Measurements from ENCODE around the gene SMS. TPM values are rescaled to one million over a fixed set of nuclear protein-coding genes. Genes with fewer than 3 reads are reported as not detected.

Gene SMS
- total RNA-seq, 1 experiment from 2014 or later, result 172 TPM

DNA sequence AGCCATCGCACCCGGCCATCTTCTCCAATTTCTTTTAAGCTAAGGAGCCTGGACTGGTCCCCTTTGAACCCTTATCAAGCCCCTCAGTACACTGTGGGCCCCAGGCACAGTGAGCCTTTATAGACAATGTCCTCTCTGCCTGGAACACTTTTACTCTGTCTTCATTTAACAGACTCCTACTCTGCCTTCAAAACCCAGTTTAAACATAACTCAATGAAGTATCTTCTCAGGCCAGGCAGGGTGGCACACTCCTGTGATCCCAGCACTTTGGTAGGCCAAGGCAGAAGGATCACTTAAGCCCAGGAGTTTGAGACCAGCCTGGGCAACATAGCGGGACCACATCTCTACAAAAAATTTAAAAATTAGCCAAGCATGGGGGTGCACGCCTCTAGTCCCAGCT is 27.5 kb upstream of the SMS start:
- no peak for ATAC-seq
- Histone ChIP-seq H3K9me3 (ENCODE audit: control insufficient read depth, insufficient read depth, low read depth, low read length) (no peaks in the 10 kb centered on the region), H3K36me3 (ENCODE audit: control insufficient read depth, insufficient read depth, low read length) (no peaks in the 10 kb centered on the region), H3K4me1 (ENCODE audit: control insufficient read depth, insufficient read depth, low read length) (no peaks in the 10 kb centered on the region), H3K27me3 (ENCODE audit: control insufficient read depth, insufficient read depth, low read length) (no peaks in the 10 kb centered on the region), H3K27ac (ENCODE audit: low read length) (no peak overlapping the region), H3K4me3 (ENCODE audit: low read depth in 2 of 2, low read length in 2 of 2) (no peak overlapping the region)
- ChIA-PET POLR2A (no interaction called here), CTCF (no interaction called here)
- no peak for DNase-seq (ENCODE audit: low read depth, low spot score)
- BruUV-seq (replicated peaks), result no TSS peak
- no peak for TF ChIP-seq POLR2AphosphoS5 (IDR thresholded peaks at IDR 0.05; ENCODE audit: low read depth, low read length)
- TF ChIP-seq REST (IDR thresholded peaks at IDR 0.05; ENCODE audit: insufficient read depth in 1 of 2, low read depth in 2 of 2, low read length in 1 of 2), result no peak
- TF ChIP-seq, protein P1, sequence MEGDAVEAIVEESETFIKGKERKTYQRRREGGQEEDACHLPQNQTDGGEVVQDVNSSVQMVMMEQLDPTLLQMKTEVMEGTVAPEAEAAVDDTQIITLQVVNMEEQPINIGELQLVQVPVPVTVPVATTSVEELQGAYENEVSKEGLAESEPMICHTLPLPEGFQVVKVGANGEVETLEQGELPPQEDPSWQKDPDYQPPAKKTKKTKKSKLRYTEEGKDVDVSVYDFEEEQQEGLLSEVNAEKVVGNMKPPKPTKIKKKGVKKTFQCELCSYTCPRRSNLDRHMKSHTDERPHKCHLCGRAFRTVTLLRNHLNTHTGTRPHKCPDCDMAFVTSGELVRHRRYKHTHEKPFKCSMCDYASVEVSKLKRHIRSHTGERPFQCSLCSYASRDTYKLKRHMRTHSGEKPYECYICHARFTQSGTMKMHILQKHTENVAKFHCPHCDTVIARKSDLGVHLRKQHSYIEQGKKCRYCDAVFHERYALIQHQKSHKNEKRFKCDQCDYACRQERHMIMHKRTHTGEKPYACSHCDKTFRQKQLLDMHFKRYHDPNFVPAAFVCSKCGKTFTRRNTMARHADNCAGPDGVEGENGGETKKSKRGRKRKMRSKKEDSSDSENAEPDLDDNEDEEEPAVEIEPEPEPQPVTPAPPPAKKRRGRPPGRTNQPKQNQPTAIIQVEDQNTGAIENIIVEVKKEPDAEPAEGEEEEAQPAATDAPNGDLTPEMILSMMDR (IDR thresholded peaks at IDR 0.05), result no peak
- no peak for TF ChIP-seq SIN3A (IDR thresholded peaks at IDR 0.05; ENCODE audit: borderline replicate concordance, insufficient read depth, low read depth, low read length)
- TF ChIP-seq TCF7L2 (IDR thresholded peaks at IDR 0.05; ENCODE audit: low read depth, low read length), result no peak
- intact Hi-C loops (cut with micrococcal nuclease; ENCODE audit: unreplicated experiment) (no loop called here), in situ Hi-C loops (cut with HindIII; ENCODE audit: low pct_unique_long_range_greater_than_20kb, low sequenced_read_pairs) (no loop called here)

DNA sequence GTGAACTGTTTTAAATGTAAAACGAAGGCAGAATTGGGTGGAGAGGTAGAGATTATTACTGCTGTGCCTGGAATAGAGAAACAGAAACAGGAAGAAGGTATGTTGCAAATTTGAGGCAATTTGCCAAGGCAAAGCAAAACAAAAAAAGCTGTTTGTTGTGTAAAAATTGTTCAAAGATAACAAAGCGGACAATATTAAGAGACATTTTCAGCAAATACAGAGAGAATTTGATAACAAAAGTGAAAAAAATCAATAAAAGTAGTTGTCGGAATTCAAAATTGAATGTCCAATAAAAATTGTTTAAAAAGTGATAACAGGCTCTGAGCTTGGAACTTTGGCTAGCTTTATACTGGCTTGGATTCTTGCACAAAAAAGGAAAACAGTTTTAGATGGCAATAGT is 14.4 kb upstream of the SMS start:
- H3K9me3 ChIP-seq (ENCODE audit: control insufficient read depth, insufficient read depth, low read depth, low read length), result no peaks in the 10 kb centered on the region; the same call in 1 of the 2 replicates
- DNase-seq (ENCODE audit: low read depth, low spot score), result no peak
- CTCF ChIA-PET, result interaction anchor here (0.6 kb wide), 1 partner anchor 1161 kb away, joined by 3 read pairs; no protein-coding TSS in a partner anchor
- H3K4me1 ChIP-seq (ENCODE audit: control insufficient read depth, insufficient read depth, low read length), result peaks cover 2% of the 10 kb centered on the region; the same call in 1 of the 2 replicates
- peak overlapping the region; percentile 9 to 26; a peak in 2 of 4 replicates for H3K4me3 ChIP-seq (ENCODE audit: low read depth in 2 of 2, low read length in 2 of 2)
- no peak for TF ChIP-seq REST (IDR thresholded peaks at IDR 0.05; ENCODE audit: insufficient read depth in 1 of 2, low read depth in 2 of 2, low read length in 1 of 2)
- no peak for TF ChIP-seq POLR2AphosphoS5 (IDR thresholded peaks at IDR 0.05; ENCODE audit: low read depth, low read length)
- TF ChIP-seq, protein P1 (IDR thresholded peaks at IDR 0.05), result no peak
- no peak for TF ChIP-seq SIN3A (IDR thresholded peaks at IDR 0.05; ENCODE audit: borderline replicate concordance, insufficient read depth, low read depth, low read length)
- TF ChIP-seq TCF7L2 (IDR thresholded peaks at IDR 0.05; ENCODE audit: low read depth, low read length), result no peak
- no peaks in the 10 kb centered on the region for H3K36me3 ChIP-seq (ENCODE audit: control insufficient read depth, insufficient read depth, low read length)
- ATAC-seq, result no peak
- in situ Hi-C loops (cut with HindIII; ENCODE audit: low pct_unique_long_range_greater_than_20kb, low sequenced_read_pairs) (no loop called here), intact Hi-C loops (cut with micrococcal nuclease; ENCODE audit: unreplicated experiment) (no loop called here)
- no peaks in the 10 kb centered on the region for H3K27me3 ChIP-seq (ENCODE audit: control insufficient read depth, insufficient read depth, low read length)
- POLR2A ChIA-PET, result no interaction called here
- H3K27ac ChIP-seq (ENCODE audit: low read length), result peak overlapping the region; percentile 87
- no TSS peak for BruUV-seq (replicated peaks)
